ENCODE measurements around the gene A4GALT.
A peak's percentile ranks its signal among the peaks of the same experiment; 100 is the strongest.

The A4GALT gene

GRCh38 chr22:42686756-42687491 lies 33.7 kb downstream of the A4GALT start:
- Histone ChIP-seq H3K36me3 (ENCODE audit: low read depth) (peaks cover 5% of the 10 kb centered on the region; the same call in 1 of the 2 replicates), H3K27me3 (ENCODE audit: insufficient read depth, poor library complexity, severe bottlenecking) (no peaks in the 10 kb centered on the region), H3K4me3 (ENCODE audit: severe bottlenecking) (no peak overlapping the region), H3K4me1 (ENCODE audit: insufficient read depth, poor library complexity, severe bottlenecking) (peaks cover 39% of the 10 kb centered on the region), H3K27ac (ENCODE audit: poor library complexity, severe bottlenecking) (peak overlapping the region; percentile 89), H3K9me3 (ENCODE audit: severe bottlenecking) (no peaks in the 10 kb centered on the region)
- ATAC-seq (ENCODE audit: low read depth) (no peak), DNase-seq (ENCODE audit: low spot score) (no peak)
- no peak for TF ChIP-seq CTCF (IDR thresholded peaks at IDR 0.05; ENCODE audit: poor library complexity, severe bottlenecking)

DNA sequence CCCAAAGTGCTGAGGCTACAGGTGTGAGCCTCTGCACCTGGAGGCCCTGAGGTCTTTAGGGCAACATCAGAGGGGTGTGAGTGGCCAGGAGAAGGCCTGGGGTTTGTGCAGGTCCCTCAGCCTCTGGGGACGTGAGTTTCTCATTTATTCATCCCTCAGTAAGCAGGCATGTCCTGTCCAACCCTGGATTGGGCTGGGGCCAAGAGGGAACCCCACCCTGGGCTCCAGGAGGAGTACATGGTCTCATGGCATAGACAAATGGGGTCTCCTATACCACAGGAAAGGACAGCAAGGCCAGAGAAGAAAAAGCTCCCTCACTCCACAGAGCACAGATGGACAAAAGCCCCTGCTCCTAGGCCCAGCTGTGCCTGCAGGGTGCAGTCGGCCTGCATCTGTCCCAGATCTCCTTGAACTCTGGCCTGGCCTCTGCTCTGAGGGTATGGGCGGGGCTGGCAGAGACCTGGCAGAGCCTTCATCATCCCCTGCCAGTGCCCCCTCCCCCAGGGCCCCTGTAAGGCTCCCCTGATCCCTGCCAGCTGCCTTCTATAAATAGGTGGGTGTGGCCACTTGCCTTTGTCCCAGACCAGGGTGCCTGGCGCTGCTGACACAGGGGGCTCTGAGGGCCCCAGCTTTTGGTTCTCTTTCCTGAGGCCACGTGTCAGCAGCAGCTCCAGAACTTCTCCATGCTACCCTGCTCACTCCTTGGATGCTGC lies 34.6 kb downstream of the A4GALT start:
- no peaks in the 10 kb centered on the region for H3K27me3 ChIP-seq (ENCODE audit: insufficient read depth, poor library complexity, severe bottlenecking)
- H3K36me3 ChIP-seq (ENCODE audit: low read depth), result peaks cover 5% of the 10 kb centered on the region; the same call in 1 of the 2 replicates
- no peaks in the 10 kb centered on the region for H3K9me3 ChIP-seq (ENCODE audit: severe bottlenecking)
- TF ChIP-seq CTCF (IDR thresholded peaks at IDR 0.05; ENCODE audit: poor library complexity, severe bottlenecking), result no peak
- no peak for ATAC-seq (ENCODE audit: low read depth)
- H3K4me3 ChIP-seq (ENCODE audit: severe bottlenecking), result no peak overlapping the region
- DNase-seq (ENCODE audit: low spot score), result no peak
- peak overlapping the region; percentile 89 for H3K27ac ChIP-seq (ENCODE audit: poor library complexity, severe bottlenecking)
- H3K4me1 ChIP-seq (ENCODE audit: insufficient read depth, poor library complexity, severe bottlenecking), result peaks cover 39% of the 10 kb centered on the region

- ATAC-seq (ENCODE audit: low read depth) (no peak), DNase-seq (ENCODE audit: low spot score) (no peak)
- no peaks in the 10 kb centered on the region for H3K9me3 ChIP-seq (ENCODE audit: severe bottlenecking)
- no peaks in the 10 kb centered on the region for H3K27me3 ChIP-seq (ENCODE audit: insufficient read depth, poor library complexity, severe bottlenecking)
- H3K36me3 ChIP-seq (ENCODE audit: low read depth), result peaks cover under 1% of the 10 kb centered on the region; the same call in 1 of the 2 replicates
- H3K4me3 ChIP-seq (ENCODE audit: severe bottlenecking), result no peak overlapping the region
- no peak overlapping the region for H3K27ac ChIP-seq (ENCODE audit: poor library complexity, severe bottlenecking)
- no peak for TF ChIP-seq CTCF (IDR thresholded peaks at IDR 0.05; ENCODE audit: poor library complexity, severe bottlenecking)
- H3K4me1 ChIP-seq (ENCODE audit: insufficient read depth, poor library complexity, severe bottlenecking), result peaks cover 47% of the 10 kb centered on the region
Measured at GRCh38 chr22:42684462-42685195, 36.0 kb downstream of the A4GALT start.

GRCh38 chr22:42683578-42684283 lies 36.9 kb downstream of the A4GALT start:
- TF ChIP-seq CTCF (IDR thresholded peaks at IDR 0.05; ENCODE audit: poor library complexity, severe bottlenecking), result no peak
- no peak for DNase-seq (ENCODE audit: low spot score)
- Histone ChIP-seq H3K27me3 (ENCODE audit: insufficient read depth, poor library complexity, severe bottlenecking) (no peaks in the 10 kb centered on the region), H3K4me1 (ENCODE audit: insufficient read depth, poor library complexity, severe bottlenecking) (peaks cover 38% of the 10 kb centered on the region), H3K4me3 (ENCODE audit: severe bottlenecking) (no peak overlapping the region), H3K9me3 (ENCODE audit: severe bottlenecking) (no peaks in the 10 kb centered on the region), H3K36me3 (ENCODE audit: low read depth) (no peaks in the 10 kb centered on the region), H3K27ac (ENCODE audit: poor library complexity, severe bottlenecking) (no peak overlapping the region)
- ATAC-seq (ENCODE audit: low read depth), result no peak
